Stimulated activated CD4-positive, alpha-beta T cell treated with anti-CD3 and anti-CD28 coated beads, Interleukin-4, amount 100 ng/mL, for 4 hours (primary cell): ENCODE data around the gene LPIN2.

ENCODE experiments used
- DNase-seq, 2 experiments: peaks; one replicate each; pipeline ENCODE4 v3.0.0-alpha.2; 2020

The LPIN2 gene

GRCh38 chr18:2979871-2980790 lies 32.8 kb downstream of the LPIN2 start:
- no peak for DNase-seq

- no peak for DNase-seq
These were observed 33.8 kb downstream of the LPIN2 start for GRCh38 chr18:2979129-2979528.

- no peak for DNase-seq
These were observed 34.3 kb downstream of the LPIN2 start for GRCh38 chr18:2978661-2979106.

GRCh38 chr18:2978208-2978607 lies 34.7 kb downstream of the LPIN2 start:
- no peak for DNase-seq

GRCh38 chr18:2976218-2977132 lies 36.5 kb downstream of the LPIN2 start:
- no peak for DNase-seq

GRCh38 chr18:2974731-2975130 lies 38.2 kb downstream of the LPIN2 start:
- DNase-seq, result no peak

GRCh38 chr18:2971741-2972552 lies 41.0 kb downstream of the LPIN2 start:
- peak; percentile 46 to 72 for DNase-seq

GRCh38 chr18:2970772-2971659 lies 41.9 kb downstream of the LPIN2 start:
- DNase-seq, result no peak

- no peak for DNase-seq
These were observed 42.6 kb downstream of the LPIN2 start for GRCh38 chr18:2970344-2970743.

GRCh38 chr18:2969695-2970094 lies 43.2 kb downstream of the LPIN2 start:
- DNase-seq, result no peak

GRCh38 chr18:2968606-2969005 lies 44.3 kb downstream of the LPIN2 start:
- DNase-seq, result no peak

- DNase-seq, result no peak
These were observed 45.1 kb downstream of the LPIN2 start for GRCh38 chr18:2967820-2968219.

GRCh38 chr18:2967357-2967756 lies 45.6 kb downstream of the LPIN2 start:
- no peak for DNase-seq

GRCh38 chr18:2966560-2966959 lies 46.4 kb downstream of the LPIN2 start:
- no peak for DNase-seq

GRCh38 chr18:2965797-2966196 lies 47.1 kb downstream of the LPIN2 start:
- no peak for DNase-seq

- DNase-seq, result no peak
These were observed 48.5 kb downstream of the LPIN2 start for GRCh38 chr18:2964361-2965010.
